Activated CD4-positive, alpha-beta memory T cell treated with anti-CD3 and anti-CD28 coated beads, Interleukin-2, amount 10 ng/mL, durations not matched to agents 7 days and 5 days (primary cell): ENCODE measurements around the gene DHRSX. TPM values are rescaled to one million over a fixed set of nuclear protein-coding genes. Genes with fewer than 3 reads are reported as not detected.
"Not testable (repeated sequence)": the region's sequence is repeated elsewhere in the genome, so short reads cannot be mapped to it uniquely, and the experiment has no call there.

ENCODE experiments used
- CTCF ChIA-PET: fragments of 350-600 bp; sonication (Branson Sonifier 250); formaldehyde crosslinking; loops from one replicate; lab custom pipeline; 2021; ENCODE audit warnings: antibody characterized with exemption, inconsistent platforms; lab: Charles Lee
- POLR2A ChIA-PET: fragments of 350-600 bp; sonication (Branson Sonifier 250); formaldehyde crosslinking; loops from one replicate; lab custom pipeline; 2021; ENCODE audit warnings: antibody characterized with exemption; lab: Charles Lee
- DNase-seq: peaks from one replicate; pipeline ENCODE4 v3.0.0-alpha.2; 2020
- H3K27ac Mint-ChIP-seq: one replicate; pipeline ENCODE4 v1.8.0; 2021; ENCODE audit warnings: mild to moderate bottlenecking, mixed read lengths
- H3K27me3 Mint-ChIP-seq: one replicate; pipeline ENCODE4 v1.8.0; 2021; ENCODE audit warnings: mixed read lengths
- H3K36me3 Mint-ChIP-seq: one replicate; pipeline ENCODE4 v1.8.0; 2021; ENCODE audit warnings: low read depth, mixed read lengths
- H3K4me1 Mint-ChIP-seq: one replicate; pipeline ENCODE4 v1.8.0; 2021; ENCODE audit warnings: mixed read lengths
- H3K4me3 Mint-ChIP-seq: one replicate; pipeline ENCODE4 v1.8.0; 2021; ENCODE audit warnings: mild to moderate bottlenecking, mixed read lengths
- H3K9me3 Mint-ChIP-seq: one replicate; pipeline ENCODE4 v1.8.0; 2021; ENCODE audit warnings: mixed read lengths
- total RNA-seq, 2 experiments: library from RNA; stranded (reverse); gene quantifications; one replicate each; pipeline ENCODE4 v1.2.3, GENCODE V29; 2021

The DHRSX gene
- total RNA-seq, 2 experiments from 2014 or later = 21.1 to 23.7 TPM

- peaks cover 22% of the 10 kb centered on the region for H3K9me3 Mint-ChIP-seq
Measured at GRCh38 chrX:2314831-2315365, 185.9 kb downstream of the DHRSX start.

GRCh38 chrX:2313864-2314640, 186.7 kb downstream of the DHRSX start:
- H3K9me3 Mint-ChIP-seq = peaks cover 20% of the 10 kb centered on the region

More at GRCh38 chrX:2314831-2315365, 185.9 kb downstream of the DHRSX start:
- CTCF ChIA-PET = no interaction called here
- POLR2A ChIA-PET = no interaction called here
- DNase-seq = no peak
- no peak overlapping the region for H3K27ac Mint-ChIP-seq
- no peak overlapping the region for H3K4me3 Mint-ChIP-seq
- H3K4me1 Mint-ChIP-seq = no peaks in the 10 kb centered on the region
- peaks cover 3% of the 10 kb centered on the region for H3K36me3 Mint-ChIP-seq
- H3K27me3 Mint-ChIP-seq = no peaks in the 10 kb centered on the region

GRCh38 chrX:2312061-2312591, 188.7 kb downstream of the DHRSX start:
- H3K4me1 Mint-ChIP-seq, H3K36me3 Mint-ChIP-seq, H3K4me3 Mint-ChIP-seq, CTCF ChIA-PET, H3K27me3 Mint-ChIP-seq, DNase-seq, H3K27ac Mint-ChIP-seq, POLR2A ChIA-PET: not testable (repeated sequence)
- peaks cover 22% of the 10 kb centered on the region for H3K9me3 Mint-ChIP-seq

More at GRCh38 chrX:2313864-2314640, 186.7 kb downstream of the DHRSX start:
- Mint-ChIP-seq H3K4me3 (no peak overlapping the region), H3K4me1 (no peaks in the 10 kb centered on the region), H3K36me3 (peaks cover 3% of the 10 kb centered on the region), H3K27ac (no peak overlapping the region), H3K27me3 (no peaks in the 10 kb centered on the region)
- DNase-seq = no peak
- ChIA-PET POLR2A (no interaction called here), CTCF (no interaction called here)

GRCh38 chrX:2311501-2311900, 189.3 kb downstream of the DHRSX start:
- POLR2A ChIA-PET = no interaction called here
- Mint-ChIP-seq H3K36me3 (peaks cover 8% of the 10 kb centered on the region), H3K27ac (no peak overlapping the region), H3K27me3 (no peaks in the 10 kb centered on the region), H3K4me1 (no peaks in the 10 kb centered on the region), H3K9me3 (peaks cover 23% of the 10 kb centered on the region), H3K4me3 (no peak overlapping the region)
- DNase-seq = no peak
- CTCF ChIA-PET = no interaction called here

DNA sequence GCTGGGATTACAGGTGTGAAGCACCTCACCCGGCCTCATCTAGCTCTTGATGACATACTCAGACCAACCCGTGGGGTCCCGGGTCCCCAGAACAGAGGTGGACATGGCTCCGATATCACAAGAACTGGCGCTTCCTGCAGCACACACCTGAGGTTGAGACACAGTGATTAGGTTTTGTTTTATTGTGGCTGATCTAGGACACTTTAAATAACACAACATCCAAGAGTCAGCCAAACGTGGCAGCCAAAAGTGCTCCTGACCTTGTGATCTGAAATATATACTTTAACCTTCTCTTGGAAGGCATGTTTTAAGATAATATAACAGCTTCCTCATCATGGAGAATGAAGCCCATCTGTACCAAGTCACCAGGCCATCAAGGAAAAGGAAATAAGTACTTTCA, 198.9 kb downstream of the DHRSX start:
- Mint-ChIP-seq H3K4me1 (no peaks in the 10 kb centered on the region), H3K4me3 (no peak overlapping the region), H3K27me3 (no peaks in the 10 kb centered on the region), H3K27ac (no peak overlapping the region), H3K36me3 (peaks cover 14% of the 10 kb centered on the region), H3K9me3 (peaks cover 23% of the 10 kb centered on the region)
- no peak for DNase-seq
- CTCF ChIA-PET = no interaction called here
- POLR2A ChIA-PET = no interaction called here

DNA sequence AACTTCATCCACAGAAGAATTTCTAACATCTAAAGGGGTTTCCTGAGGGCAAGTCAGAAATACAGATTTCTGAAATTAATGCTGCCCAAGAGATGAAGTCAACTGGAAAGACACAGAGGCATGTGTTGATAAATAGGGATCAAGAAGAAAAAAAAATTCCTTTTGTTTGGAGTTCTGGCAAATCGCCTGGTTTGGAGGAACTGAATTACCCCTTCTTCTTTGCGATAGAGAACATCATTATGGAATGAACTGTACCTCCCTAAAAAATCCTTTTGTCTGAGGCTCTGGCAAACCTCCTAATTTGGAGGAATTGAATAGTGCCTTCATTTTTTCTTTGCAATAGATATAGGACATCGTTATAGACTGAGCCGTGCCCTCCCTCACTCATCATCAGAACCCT, 200.9 kb downstream of the DHRSX start:
- POLR2A ChIA-PET = no interaction called here
- DNase-seq = no peak
- Mint-ChIP-seq H3K4me3 (no peak overlapping the region), H3K36me3 (peaks cover 14% of the 10 kb centered on the region), H3K4me1 (no peaks in the 10 kb centered on the region), H3K27ac (no peak overlapping the region), H3K9me3 (peaks cover 21% of the 10 kb centered on the region), H3K27me3 (no peaks in the 10 kb centered on the region)
- CTCF ChIA-PET = no interaction called here

DNA sequence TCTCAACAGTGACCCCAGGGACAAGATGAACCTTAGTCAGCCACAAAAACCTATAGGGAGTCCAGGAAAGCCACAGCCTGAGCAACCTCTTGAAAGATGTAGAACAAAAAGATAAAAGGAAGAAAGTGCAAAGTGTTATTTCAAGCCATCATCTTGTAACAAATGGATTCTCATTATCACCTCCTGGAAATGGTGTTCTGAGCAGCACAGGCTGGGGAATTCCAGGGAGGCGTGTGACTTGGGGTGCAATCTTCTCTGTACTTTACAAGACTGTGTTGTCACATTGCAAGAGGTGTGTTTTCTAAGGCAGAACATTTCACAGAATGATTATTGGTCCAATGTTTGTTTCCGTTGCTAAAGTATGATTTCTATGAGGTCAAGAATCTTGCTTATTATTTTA, 214.0 kb downstream of the DHRSX start:
- H3K27me3 Mint-ChIP-seq = no peaks in the 10 kb centered on the region
- no peak overlapping the region for H3K4me3 Mint-ChIP-seq
- H3K9me3 Mint-ChIP-seq = peaks cover 12% of the 10 kb centered on the region
- ChIA-PET POLR2A (no interaction called here), CTCF (no interaction called here)
- no peak overlapping the region for H3K27ac Mint-ChIP-seq
- H3K36me3 Mint-ChIP-seq = peaks cover 35% of the 10 kb centered on the region
- no peak for DNase-seq
- H3K4me1 Mint-ChIP-seq = no peaks in the 10 kb centered on the region

- no peak for DNase-seq
- ChIA-PET POLR2A (no interaction called here), CTCF (no interaction called here)
- Mint-ChIP-seq H3K4me1 (no peaks in the 10 kb centered on the region), H3K27me3 (no peaks in the 10 kb centered on the region), H3K4me3 (no peak overlapping the region), H3K27ac (no peak overlapping the region), H3K36me3 (peaks cover 29% of the 10 kb centered on the region), H3K9me3 (peaks cover 10% of the 10 kb centered on the region)
Measured at GRCh38 chrX:2284601-2285000, 216.2 kb downstream of the DHRSX start.

GRCh38 chrX:2284133-2284532, 216.6 kb downstream of the DHRSX start:
- POLR2A ChIA-PET = no interaction called here
- H3K36me3 Mint-ChIP-seq = peaks cover 25% of the 10 kb centered on the region
- no peaks in the 10 kb centered on the region for H3K4me1 Mint-ChIP-seq
- peaks cover 10% of the 10 kb centered on the region for H3K9me3 Mint-ChIP-seq
- H3K27ac Mint-ChIP-seq = no peak overlapping the region
- DNase-seq = no peak
- H3K27me3 Mint-ChIP-seq = no peaks in the 10 kb centered on the region
- CTCF ChIA-PET = no interaction called here
- H3K4me3 Mint-ChIP-seq = no peak overlapping the region

GRCh38 chrX:2283111-2283859, 217.5 kb downstream of the DHRSX start:
- no peaks in the 10 kb centered on the region for H3K27me3 Mint-ChIP-seq
- ChIA-PET POLR2A (no interaction called here), CTCF (no interaction called here)
- no peak overlapping the region for H3K4me3 Mint-ChIP-seq
- no peak overlapping the region for H3K27ac Mint-ChIP-seq
- H3K36me3 Mint-ChIP-seq = peaks cover 25% of the 10 kb centered on the region
- no peaks in the 10 kb centered on the region for H3K4me1 Mint-ChIP-seq
- peaks cover 8% of the 10 kb centered on the region for H3K9me3 Mint-ChIP-seq
- no peak for DNase-seq

DNA sequence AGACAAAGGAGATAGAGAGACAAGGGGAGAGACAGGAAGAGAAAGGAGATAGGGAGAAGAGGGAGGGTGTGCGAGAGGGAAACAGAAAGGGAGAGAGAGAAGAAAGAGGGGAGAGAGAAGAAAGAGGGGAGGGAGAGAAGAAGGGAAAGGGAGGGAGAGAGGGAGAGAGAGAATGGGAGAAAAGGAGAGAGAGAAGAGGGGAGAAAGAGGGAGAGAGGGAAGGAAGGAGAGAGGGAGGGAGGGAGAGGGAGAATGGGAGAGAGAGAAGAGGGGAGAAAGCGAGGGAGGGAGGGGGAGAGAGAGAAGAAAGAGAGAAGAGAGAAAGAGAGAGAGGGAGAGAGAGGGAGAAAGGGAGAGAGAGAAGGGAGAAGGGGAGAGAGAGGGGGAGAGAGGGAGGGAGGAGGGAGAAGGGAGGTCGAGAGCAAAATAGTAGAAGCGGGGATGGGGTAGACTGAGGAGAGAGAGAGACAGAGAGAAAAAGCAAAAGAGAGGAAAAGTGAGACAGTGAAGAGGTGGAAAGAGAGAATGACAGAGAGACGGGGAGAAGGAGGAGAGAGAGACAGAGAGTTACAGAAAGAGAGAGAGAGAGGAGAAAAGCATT, 218.2 kb downstream of the DHRSX start:
- ChIA-PET POLR2A (no interaction called here), CTCF (no interaction called here)
- Mint-ChIP-seq H3K9me3 (peaks cover 8% of the 10 kb centered on the region), H3K4me3 (no peak overlapping the region), H3K27me3 (no peaks in the 10 kb centered on the region), H3K36me3 (peaks cover 19% of the 10 kb centered on the region), H3K27ac (no peak overlapping the region), H3K4me1 (no peaks in the 10 kb centered on the region)
- DNase-seq = no peak

DNA sequence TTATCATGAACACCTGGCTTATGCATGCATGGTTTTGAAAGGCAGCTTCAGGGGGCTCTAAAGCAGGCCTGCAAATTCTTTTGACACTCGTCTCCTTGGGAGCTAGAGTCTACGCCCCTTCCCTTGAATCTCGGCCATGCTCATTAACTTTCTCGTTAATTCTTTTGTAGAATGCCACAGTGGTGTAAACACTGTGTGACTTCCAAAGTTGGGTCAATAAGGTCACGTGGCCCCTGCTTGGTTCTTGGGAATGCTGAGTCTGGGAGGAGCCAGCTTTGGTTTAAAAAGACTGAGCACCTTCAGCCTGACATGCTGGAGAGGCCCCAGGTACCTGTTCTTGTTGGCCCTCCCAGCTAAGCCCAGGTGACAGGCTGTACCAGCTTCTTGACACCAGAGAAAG, 228.4 kb downstream of the DHRSX start:
- DNase-seq = no peak
- H3K27ac Mint-ChIP-seq = no peak overlapping the region
- POLR2A ChIA-PET = no interaction called here
- CTCF ChIA-PET = no interaction called here
- peaks cover 14% of the 10 kb centered on the region for H3K9me3 Mint-ChIP-seq
- peaks cover 12% of the 10 kb centered on the region for H3K36me3 Mint-ChIP-seq
- H3K27me3 Mint-ChIP-seq = no peaks in the 10 kb centered on the region
- no peaks in the 10 kb centered on the region for H3K4me1 Mint-ChIP-seq
- no peak overlapping the region for H3K4me3 Mint-ChIP-seq

- H3K27ac Mint-ChIP-seq, H3K27me3 Mint-ChIP-seq, DNase-seq, CTCF ChIA-PET, H3K4me1 Mint-ChIP-seq, POLR2A ChIA-PET, H3K4me3 Mint-ChIP-seq: not testable (repeated sequence)
- Mint-ChIP-seq H3K9me3 (peaks cover 14% of the 10 kb centered on the region), H3K36me3 (peaks cover 12% of the 10 kb centered on the region)
Measured at GRCh38 chrX:2271595-2271994, 229.2 kb downstream of the DHRSX start.
